Thoracic aorta (tissue), 2 donors: Measurements from ENCODE around the gene ZBTB7C. TPM values are rescaled to one million over a fixed set of nuclear protein-coding genes. Genes with fewer than 3 reads are reported as not detected.

Source experiments
- ATAC-seq: fragments of 150-250 bp; one replicate; pipeline ENCODE4 v1.8.0; 2017; ENCODE audit warnings: low read depth; ENCODE audit not compliant: insufficient number of reproducible peaks, low FRiP score
- DNase-seq: peaks from one replicate; pipeline ENCODE4 v3.0.0-alpha.2; 2020; ENCODE audit warnings: low spot score
- H3K27ac ChIP-seq, 2 donors: fragments of 200-600 bp; sonication (generic); 1 replicate in 1 of 2; 2 replicates in 1 of 2; pipeline ENCODE4 v1.5.1; 2016; ENCODE audit warnings: mild to moderate bottlenecking in 2 of 2, moderate library complexity in 2 of 2
- H3K27me3 ChIP-seq: fragments of 200-600 bp; sonication (generic); replicated peaks from 2 replicates; pipeline ENCODE4 v1.6.0; 2016; ENCODE audit warnings: mild to moderate bottlenecking; ENCODE audit not compliant: insufficient read depth
- H3K36me3 ChIP-seq: fragments of 200-600 bp; sonication (generic); one replicate; pipeline ENCODE4 v1.5.1; 2016
- H3K4me1 ChIP-seq, 2 donors: fragments of 200-600 bp; sonication (generic); 1 replicate in 1 of 2; 2 replicates in 1 of 2; pipeline versions ENCODE4 v1.5.1 to v1.6.0; 2016; ENCODE audit warnings: low read depth in 2 of 2, mild to moderate bottlenecking in 1 of 2; ENCODE audit not compliant: control insufficient read depth in 1 of 2
- H3K4me3 ChIP-seq: fragments of 200-600 bp; sonication (generic); 2 replicates; pipeline ENCODE4 v1.5.1; 2016; ENCODE audit warnings: mild to moderate bottlenecking
- H3K9me3 ChIP-seq: fragments of 200-600 bp; sonication (generic); 2 replicates; pipeline ENCODE4 v1.5.1; 2016
- total RNA-seq, 2 donors: library from RNA; depleted of rRNA; stranded (reverse); fragments of >200 nt; gene quantifications; one replicate each; pipeline versions ENCODE4 v1.1.0 to v1.2.3, GENCODE V29; 2016
- TF ChIP-seq, protein P1 (sequence below): fragments of 200-600 bp; sonication (generic); IDR thresholded peaks from one replicate; pipeline ENCODE4 v1.5.1; 2019; ENCODE audit warnings: antibody characterized with exemption

The ZBTB7C gene
- total RNA-seq, 2 donors from 2014 or later: 9.6 to 10.9 TPM

DNA sequence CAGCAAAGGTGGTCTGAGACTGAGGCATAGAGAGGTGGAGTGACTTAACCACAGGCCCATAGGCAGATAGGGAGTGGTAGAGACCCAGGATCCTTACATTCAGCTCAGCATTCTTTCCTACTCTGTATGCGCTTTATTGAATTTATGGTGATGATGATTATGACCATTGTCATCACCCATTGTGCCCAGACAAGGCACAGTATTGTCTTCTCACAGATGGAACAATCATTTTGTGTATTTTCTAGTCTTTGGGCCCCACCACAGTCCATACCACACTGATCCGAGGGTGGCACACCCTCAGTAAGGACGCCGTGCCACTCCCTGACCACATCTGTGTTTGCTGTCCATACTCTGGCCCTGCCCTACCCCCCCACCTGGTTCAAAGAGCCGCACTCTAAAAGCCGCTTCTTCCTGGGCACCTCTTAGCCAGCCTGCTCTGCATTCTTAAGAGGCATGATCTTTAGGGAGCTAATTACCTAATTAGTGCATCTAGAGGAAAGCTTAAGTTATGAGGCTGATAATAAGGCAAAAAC, 299.2 kb downstream of the ZBTB7C start:
- no peak for ATAC-seq
- DNase-seq: no peak
- H3K9me3 ChIP-seq: no peaks in the 10 kb centered on the region
- no peak overlapping the region for H3K4me3 ChIP-seq
- TF ChIP-seq, protein P1, sequence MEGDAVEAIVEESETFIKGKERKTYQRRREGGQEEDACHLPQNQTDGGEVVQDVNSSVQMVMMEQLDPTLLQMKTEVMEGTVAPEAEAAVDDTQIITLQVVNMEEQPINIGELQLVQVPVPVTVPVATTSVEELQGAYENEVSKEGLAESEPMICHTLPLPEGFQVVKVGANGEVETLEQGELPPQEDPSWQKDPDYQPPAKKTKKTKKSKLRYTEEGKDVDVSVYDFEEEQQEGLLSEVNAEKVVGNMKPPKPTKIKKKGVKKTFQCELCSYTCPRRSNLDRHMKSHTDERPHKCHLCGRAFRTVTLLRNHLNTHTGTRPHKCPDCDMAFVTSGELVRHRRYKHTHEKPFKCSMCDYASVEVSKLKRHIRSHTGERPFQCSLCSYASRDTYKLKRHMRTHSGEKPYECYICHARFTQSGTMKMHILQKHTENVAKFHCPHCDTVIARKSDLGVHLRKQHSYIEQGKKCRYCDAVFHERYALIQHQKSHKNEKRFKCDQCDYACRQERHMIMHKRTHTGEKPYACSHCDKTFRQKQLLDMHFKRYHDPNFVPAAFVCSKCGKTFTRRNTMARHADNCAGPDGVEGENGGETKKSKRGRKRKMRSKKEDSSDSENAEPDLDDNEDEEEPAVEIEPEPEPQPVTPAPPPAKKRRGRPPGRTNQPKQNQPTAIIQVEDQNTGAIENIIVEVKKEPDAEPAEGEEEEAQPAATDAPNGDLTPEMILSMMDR: no peak
- H3K27ac ChIP-seq: no peak overlapping the region
- H3K36me3 ChIP-seq: no peaks in the 10 kb centered on the region
- no peaks in the 10 kb centered on the region for H3K27me3 ChIP-seq
- H3K4me1 ChIP-seq: no peaks in the 10 kb centered on the region

DNA sequence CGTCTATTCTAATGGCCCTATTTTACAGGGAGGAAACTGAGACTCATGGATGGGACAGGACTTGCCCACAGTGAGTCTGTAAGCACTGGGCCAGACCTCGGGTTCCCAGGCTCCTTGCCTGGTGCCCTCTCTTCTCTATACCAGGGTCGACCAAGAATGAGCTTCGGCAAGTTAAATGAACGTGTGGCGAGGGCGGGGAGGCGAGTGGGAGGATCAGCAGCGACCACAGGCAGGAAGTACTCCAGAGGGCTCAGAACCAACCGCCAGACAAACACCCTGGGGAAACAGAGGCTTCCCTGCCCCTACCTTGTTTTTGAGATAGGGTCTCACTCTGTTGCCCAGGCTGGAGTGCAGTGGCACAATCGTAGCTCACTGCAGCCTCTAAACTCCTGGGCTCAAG, 301.0 kb downstream of the ZBTB7C start:
- TF ChIP-seq, protein P1: no peak
- ATAC-seq (no peak), DNase-seq (no peak)
- Histone ChIP-seq H3K36me3 (no peaks in the 10 kb centered on the region), H3K4me3 (no peak overlapping the region), H3K4me1 (no peaks in the 10 kb centered on the region), H3K9me3 (no peaks in the 10 kb centered on the region), H3K27ac (no peak overlapping the region), H3K27me3 (no peaks in the 10 kb centered on the region)

GRCh38 chr18:48106976-48107781, 302.0 kb downstream of the ZBTB7C start:
- no peaks in the 10 kb centered on the region for H3K36me3 ChIP-seq
- H3K4me1 ChIP-seq: no peaks in the 10 kb centered on the region
- H3K27ac ChIP-seq: no peak overlapping the region
- ATAC-seq (no peak), DNase-seq (no peak)
- no peak overlapping the region for H3K4me3 ChIP-seq
- H3K27me3 ChIP-seq: no peaks in the 10 kb centered on the region
- TF ChIP-seq, protein P1: no peak
- H3K9me3 ChIP-seq: no peaks in the 10 kb centered on the region

DNA sequence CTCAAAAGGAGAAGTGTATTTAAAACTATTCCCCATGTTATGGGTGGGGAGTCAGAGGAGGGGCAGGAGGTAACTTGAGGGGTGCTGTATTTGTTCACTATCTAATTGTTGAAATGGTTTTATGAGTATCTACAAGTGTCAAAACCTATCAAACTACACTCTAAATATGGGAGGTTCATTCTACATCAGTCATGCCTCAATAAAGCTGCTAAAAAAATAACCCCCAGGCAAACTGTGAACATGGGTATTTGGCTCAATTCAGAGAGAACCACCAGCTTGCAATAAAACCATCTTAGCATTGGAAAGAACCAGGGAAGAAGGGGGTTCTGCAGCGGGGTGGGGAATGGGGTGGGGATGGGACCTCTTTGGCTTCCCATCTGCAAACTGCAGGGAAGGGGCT, 302.7 kb downstream of the ZBTB7C start:
- Histone ChIP-seq H3K27ac (no peak overlapping the region), H3K4me3 (no peak overlapping the region), H3K9me3 (no peaks in the 10 kb centered on the region), H3K36me3 (no peaks in the 10 kb centered on the region), H3K4me1 (no peaks in the 10 kb centered on the region), H3K27me3 (no peaks in the 10 kb centered on the region)
- ATAC-seq (no peak), DNase-seq (no peak)
- TF ChIP-seq, protein P1: no peak

- DNase-seq: no peak
- no peak overlapping the region for H3K4me3 ChIP-seq
- H3K36me3 ChIP-seq: no peaks in the 10 kb centered on the region
- H3K9me3 ChIP-seq: no peaks in the 10 kb centered on the region
- no peak overlapping the region for H3K27ac ChIP-seq
- ATAC-seq: no peak
- TF ChIP-seq, protein P1: no peak
- H3K4me1 ChIP-seq: no peaks in the 10 kb centered on the region
- H3K27me3 ChIP-seq: no peaks in the 10 kb centered on the region
These were observed 303.9 kb downstream of the ZBTB7C start for GRCh38 chr18:48105317-48105716.
